GM23248 (cell line): ENCODE results near the gene OSBPL6. TPM values are rescaled to one million over a fixed set of nuclear protein-coding genes. Genes with fewer than 3 reads are reported as not detected.
"Not testable (repeated sequence)": the region's sequence is repeated elsewhere in the genome, so short reads cannot be mapped to it uniquely, and the experiment has no call there.

Experiments used
- DNase-seq: peaks from one replicate; pipeline ENCODE4 v3.0.0-alpha.2; 2015
- H2AFZ ChIP-seq: fragments of 200-600 bp; sonication (generic); 2 replicates; pipeline ENCODE4 v1.6.1; 2016; ENCODE audit warnings: antibody characterized with exemption
- H3F3A ChIP-seq: fragments of 200-600 bp; sonication (generic); 2 replicates; pipeline ENCODE4 v1.6.1; 2016; ENCODE audit warnings: mild to moderate bottlenecking, antibody characterized with exemption, mixed run types; ENCODE audit not compliant: insufficient read depth
- H3K27ac ChIP-seq: fragments of 200-600 bp; sonication (generic); 2 replicates; pipeline ENCODE4 v1.5.1; 2016; ENCODE audit warnings: mild to moderate bottlenecking
- H3K27me3 ChIP-seq: fragments of 200-600 bp; sonication (generic); replicated peaks from 2 replicates; pipeline ENCODE4 v1.6.1; 2016; ENCODE audit warnings: mild to moderate bottlenecking; ENCODE audit not compliant: insufficient read depth
- H3K36me3 ChIP-seq: fragments of 200-600 bp; sonication (generic); 2 replicates; pipeline ENCODE4 v1.6.1; 2016; ENCODE audit warnings: low read depth, mild to moderate bottlenecking
- H3K4me1 ChIP-seq: fragments of 200-600 bp; sonication (generic); 2 replicates; pipeline ENCODE4 v1.6.1; 2016; ENCODE audit warnings: mild to moderate bottlenecking; ENCODE audit not compliant: insufficient read depth
- H3K4me2 ChIP-seq: fragments of 200-600 bp; sonication (generic); one replicate; pipeline ENCODE4 v1.6.1; 2016; ENCODE audit warnings: mild to moderate bottlenecking; ENCODE audit not compliant: unreplicated experiment
- H3K4me3 ChIP-seq: fragments of 200-600 bp; sonication (generic); 2 replicates; pipeline ENCODE4 v1.5.1; 2016; ENCODE audit warnings: mild to moderate bottlenecking
- H3K79me2 ChIP-seq: fragments of 200-600 bp; sonication (generic); 2 replicates; pipeline ENCODE4 v1.6.1; 2016; ENCODE audit warnings: mild to moderate bottlenecking; ENCODE audit not compliant: insufficient read depth
- H3K9ac ChIP-seq: fragments of 200-600 bp; sonication (generic); 2 replicates; pipeline ENCODE4 v1.6.1; 2016; ENCODE audit warnings: mild to moderate bottlenecking
- H3K9me2 ChIP-seq: fragments of 200-600 bp; sonication (generic); 2 replicates; pipeline ENCODE4 v1.6.1; 2016; ENCODE audit warnings: mixed run types, mild to moderate bottlenecking, moderate library complexity; ENCODE audit not compliant: insufficient read depth
- H3K9me3 ChIP-seq: fragments of 200-600 bp; sonication (generic); one replicate; pipeline ENCODE4 v1.6.1; 2017; ENCODE audit warnings: low read depth
- H4K20me1 ChIP-seq: fragments of 200-600 bp; sonication (generic); 2 replicates; pipeline ENCODE4 v1.6.0; 2016; ENCODE audit not compliant: insufficient read depth
- EZH2 ChIP-seq: fragments of 200-600 bp; sonication (generic); IDR thresholded peaks from 2 replicates; pipeline ENCODE4 v1.6.1; 2018; ENCODE audit warnings: antibody characterized with exemption, mild to moderate bottlenecking; ENCODE audit not compliant: insufficient read depth, poor library complexity, severe bottlenecking
- EZH2phosphoT487 ChIP-seq: fragments of 200-600 bp; sonication (generic); IDR thresholded peaks from 2 replicates; pipeline ENCODE4 v1.6.1; 2018; ENCODE audit warnings: antibody characterized with exemption, moderate library complexity, mild to moderate bottlenecking, low read depth; ENCODE audit not compliant: insufficient read depth
- WGBS, 2 experiments: methylation state at CpG; one replicate each; pipeline ENCODE4 v1.1.6; 2015 to 2017; ENCODE audit warnings: low lambda C conversion rate in 2 of 2, low coverage in 1 of 2; ENCODE audit errors: missing lambda C conversion rate in 2 of 2; 5-methylcytosine and 5-hydroxymethylcytosine counted together
- in situ Hi-C: fragments of 300-500 bp; cut with MboI; formaldehyde crosslinking; loops from 2 replicates; pipeline ENCODE4 v1.15.0; 2020
- polyA plus RNA-seq: library from polyadenylated mRNA; unstranded; fragments of >200 nt; fragmentation: Nextera tagmentation; extraction: Ambion mirVana; gene quantifications from 2 replicates; pipeline ENCODE4 v1.2.1, GENCODE V29; 2016
- total RNA-seq: library from RNA; depleted of rRNA; stranded (reverse); fragments of >200 nt; shearing (Covaris generic); gene quantifications from 2 replicates; pipeline ENCODE4 v1.2.3, GENCODE V29; 2014

The OSBPL6 gene
- total and polyA plus RNA-seq, 2 experiments from 2014 or later = 6.3 to 11.8 TPM

- H3K9me3 ChIP-seq = no peaks in the 10 kb centered on the region
- H3K4me2 ChIP-seq = no peak overlapping the region
- no peak overlapping the region for H3K9ac ChIP-seq
- DNase-seq = no peak
- H3K27me3 ChIP-seq = no peaks in the 10 kb centered on the region
- H3K4me3 ChIP-seq = no peak overlapping the region
- H3K36me3 ChIP-seq = no peaks in the 10 kb centered on the region
- in situ Hi-C loops = no loop called here
- H3K27ac ChIP-seq = no peak overlapping the region
- H3K79me2 ChIP-seq = no peaks in the 10 kb centered on the region
- H4K20me1 ChIP-seq = no peaks in the 10 kb centered on the region
- TF ChIP-seq EZH2phosphoT487 (no peak), EZH2 (no peak)
- H3F3A ChIP-seq = no peaks in the 10 kb centered on the region
- no peaks in the 10 kb centered on the region for H3K4me1 ChIP-seq
- no peaks in the 10 kb centered on the region for H3K9me2 ChIP-seq
- WGBS, 2 experiments = 82 to 87% methylated on average over 3 of the region's 3 CpGs
- no peak overlapping the region for H2AFZ ChIP-seq
These were observed 139.5 kb downstream of the OSBPL6 start for GRCh38 chr2:178333851-178334250.

- Histone ChIP-seq H3K9ac (no peak overlapping the region), H3K36me3 (no peaks in the 10 kb centered on the region), H3K4me1 (no peaks in the 10 kb centered on the region), H3F3A (no peaks in the 10 kb centered on the region), H3K4me2 (no peak overlapping the region), H3K27ac (no peak overlapping the region), H2AFZ (no peak overlapping the region), H3K9me2 (no peaks in the 10 kb centered on the region), H3K27me3 (no peaks in the 10 kb centered on the region), H3K79me2 (no peaks in the 10 kb centered on the region), H3K9me3 (no peaks in the 10 kb centered on the region), H3K4me3 (no peak overlapping the region), H4K20me1 (no peaks in the 10 kb centered on the region)
- no peak for DNase-seq
- TF ChIP-seq EZH2 (no peak), EZH2phosphoT487 (no peak)
- in situ Hi-C loops = no loop called here
These were observed 140.9 kb downstream of the OSBPL6 start for GRCh38 chr2:178335230-178335629.

GRCh38 chr2:178344121-178344520 is 149.8 kb downstream of the OSBPL6 start:
- no peak for TF ChIP-seq EZH2
- no peak for TF ChIP-seq EZH2phosphoT487
- no peak overlapping the region for H2AFZ ChIP-seq
- 0 out of 2 replicates have a peak, but pooled peaks cover 7% of the 10 kb centered on the region for H3F3A ChIP-seq
- WGBS, 2 experiments = 94 to 95% methylated on average over 11 of the region's 11 CpGs
- H3K4me1 ChIP-seq = peaks cover 16% of the 10 kb centered on the region
- in situ Hi-C loops = no loop called here
- no peak overlapping the region for H3K4me2 ChIP-seq
- H3K4me3 ChIP-seq = no peak overlapping the region
- no peaks in the 10 kb centered on the region for H3K9me2 ChIP-seq
- peaks cover under 1% of the 10 kb centered on the region; the same call in 1 of the 2 replicates for H3K36me3 ChIP-seq
- no peak for DNase-seq
- no peaks in the 10 kb centered on the region for H4K20me1 ChIP-seq
- no peak overlapping the region for H3K27ac ChIP-seq
- H3K9me3 ChIP-seq = no peaks in the 10 kb centered on the region
- H3K27me3 ChIP-seq = no peaks in the 10 kb centered on the region
- H3K79me2 ChIP-seq = no peaks in the 10 kb centered on the region
- no peak overlapping the region for H3K9ac ChIP-seq

GRCh38 chr2:178345951-178346350 is 151.6 kb downstream of the OSBPL6 start:
- Histone ChIP-seq H3K4me3 (no peak overlapping the region), H3K27me3 (no peaks in the 10 kb centered on the region), H3K36me3 (peaks cover 7% of the 10 kb centered on the region; the same call in 1 of the 2 replicates), H3F3A (0 out of 2 replicates have a peak, but pooled peaks cover 7% of the 10 kb centered on the region), H3K9me2 (no peaks in the 10 kb centered on the region), H3K79me2 (no peaks in the 10 kb centered on the region), H3K9me3 (no peaks in the 10 kb centered on the region), H3K4me2 (peak overlapping the region; percentile 19), H4K20me1 (no peaks in the 10 kb centered on the region), H2AFZ (no peak overlapping the region), H3K4me1 (peaks cover 16% of the 10 kb centered on the region), H3K27ac (peak overlapping the region; percentile 33), H3K9ac (no peak overlapping the region)
- in situ Hi-C loops = no loop called here
- WGBS, 2 experiments = 95 to 96% methylated on average over 2 of the region's 2 CpGs
- TF ChIP-seq EZH2 (no peak), EZH2phosphoT487 (no peak)
- DNase-seq = peak; percentile 68

GRCh38 chr2:178350051-178350450 is 155.7 kb downstream of the OSBPL6 start:
- Histone ChIP-seq H3K79me2 (no peaks in the 10 kb centered on the region), H3K4me1 (peaks cover 12% of the 10 kb centered on the region), H3K27ac (no peak overlapping the region), H4K20me1 (no peaks in the 10 kb centered on the region), H3K4me3 (no peak overlapping the region), H3K9me3 (no peaks in the 10 kb centered on the region), H3F3A (0 out of 2 replicates have a peak, but pooled peaks cover 7% of the 10 kb centered on the region), H2AFZ (no peak overlapping the region), H3K9ac (no peak overlapping the region), H3K9me2 (no peaks in the 10 kb centered on the region), H3K27me3 (no peaks in the 10 kb centered on the region), H3K36me3 (peaks cover 7% of the 10 kb centered on the region; the same call in 1 of the 2 replicates), H3K4me2 (no peak overlapping the region)
- WGBS, 2 experiments = 88 to 94% methylated on average over 3 of the region's 3 CpGs
- no peak for DNase-seq
- TF ChIP-seq EZH2phosphoT487 = no peak
- no peak for TF ChIP-seq EZH2
- in situ Hi-C loops = no loop called here

GRCh38 chr2:178357704-178358103 is 163.4 kb downstream of the OSBPL6 start:
- H3K9me2 ChIP-seq, H3K27ac ChIP-seq, H3K27me3 ChIP-seq, H3K9ac ChIP-seq, H4K20me1 ChIP-seq, H3K9me3 ChIP-seq, H3K79me2 ChIP-seq, in situ Hi-C loops, H3K4me2 ChIP-seq, H2AFZ ChIP-seq, H3K4me1 ChIP-seq, H3F3A ChIP-seq, DNase-seq, H3K4me3 ChIP-seq, H3K36me3 ChIP-seq: not testable (repeated sequence)
- 97 to 98% methylated on average over 4 of the region's 4 CpGs for WGBS, 2 experiments
